Measurements from ENCODE around the gene KCNIP2.

DNA sequence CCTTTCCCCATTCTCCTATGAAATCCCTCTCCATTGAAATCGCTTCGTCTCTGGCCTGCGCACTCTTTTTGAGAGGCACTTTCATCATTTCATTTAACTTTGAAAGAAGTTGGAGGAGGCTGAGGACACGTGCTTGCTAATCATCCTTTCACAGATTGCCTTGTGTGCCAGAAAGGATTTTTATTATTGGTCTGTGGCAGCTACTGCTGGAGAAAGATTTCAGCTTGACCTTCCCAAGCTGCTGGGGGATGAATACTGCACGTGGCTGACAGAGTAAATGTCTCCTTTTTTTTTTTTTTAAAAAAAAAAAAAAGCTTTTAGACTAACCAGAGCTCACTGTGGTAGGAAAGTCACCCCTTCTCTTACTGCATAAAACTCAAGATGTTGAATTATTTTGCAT lies 44.2 kb upstream of the KCNIP2 start:
- TF ChIP-seq, protein P1, sequence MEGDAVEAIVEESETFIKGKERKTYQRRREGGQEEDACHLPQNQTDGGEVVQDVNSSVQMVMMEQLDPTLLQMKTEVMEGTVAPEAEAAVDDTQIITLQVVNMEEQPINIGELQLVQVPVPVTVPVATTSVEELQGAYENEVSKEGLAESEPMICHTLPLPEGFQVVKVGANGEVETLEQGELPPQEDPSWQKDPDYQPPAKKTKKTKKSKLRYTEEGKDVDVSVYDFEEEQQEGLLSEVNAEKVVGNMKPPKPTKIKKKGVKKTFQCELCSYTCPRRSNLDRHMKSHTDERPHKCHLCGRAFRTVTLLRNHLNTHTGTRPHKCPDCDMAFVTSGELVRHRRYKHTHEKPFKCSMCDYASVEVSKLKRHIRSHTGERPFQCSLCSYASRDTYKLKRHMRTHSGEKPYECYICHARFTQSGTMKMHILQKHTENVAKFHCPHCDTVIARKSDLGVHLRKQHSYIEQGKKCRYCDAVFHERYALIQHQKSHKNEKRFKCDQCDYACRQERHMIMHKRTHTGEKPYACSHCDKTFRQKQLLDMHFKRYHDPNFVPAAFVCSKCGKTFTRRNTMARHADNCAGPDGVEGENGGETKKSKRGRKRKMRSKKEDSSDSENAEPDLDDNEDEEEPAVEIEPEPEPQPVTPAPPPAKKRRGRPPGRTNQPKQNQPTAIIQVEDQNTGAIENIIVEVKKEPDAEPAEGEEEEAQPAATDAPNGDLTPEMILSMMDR (IDR thresholded peaks at IDR 0.05) = no peak
- TF ChIP-seq RXRA (IDR thresholded peaks at IDR 0.05; ENCODE audit: borderline replicate concordance, low read depth) = no peak
- TF ChIP-seq ELF1 (IDR thresholded peaks at IDR 0.05) = no peak
